Stimulated activated CD4-positive, alpha-beta T cell treated with anti-CD3 and anti-CD28 coated beads, Interleukin-12 subunit alpha, Interleukin-12 subunit beta, amount 100 ng/mL, for 24 hours (primary cell): ENCODE data around the gene WDR91.

Experiments
- DNase-seq, 2 experiments: peaks; one replicate each; pipeline ENCODE4 v3.0.0-alpha.2; 2020; ENCODE audit warnings: low read depth in 2 of 2

Gene WDR91

DNA sequence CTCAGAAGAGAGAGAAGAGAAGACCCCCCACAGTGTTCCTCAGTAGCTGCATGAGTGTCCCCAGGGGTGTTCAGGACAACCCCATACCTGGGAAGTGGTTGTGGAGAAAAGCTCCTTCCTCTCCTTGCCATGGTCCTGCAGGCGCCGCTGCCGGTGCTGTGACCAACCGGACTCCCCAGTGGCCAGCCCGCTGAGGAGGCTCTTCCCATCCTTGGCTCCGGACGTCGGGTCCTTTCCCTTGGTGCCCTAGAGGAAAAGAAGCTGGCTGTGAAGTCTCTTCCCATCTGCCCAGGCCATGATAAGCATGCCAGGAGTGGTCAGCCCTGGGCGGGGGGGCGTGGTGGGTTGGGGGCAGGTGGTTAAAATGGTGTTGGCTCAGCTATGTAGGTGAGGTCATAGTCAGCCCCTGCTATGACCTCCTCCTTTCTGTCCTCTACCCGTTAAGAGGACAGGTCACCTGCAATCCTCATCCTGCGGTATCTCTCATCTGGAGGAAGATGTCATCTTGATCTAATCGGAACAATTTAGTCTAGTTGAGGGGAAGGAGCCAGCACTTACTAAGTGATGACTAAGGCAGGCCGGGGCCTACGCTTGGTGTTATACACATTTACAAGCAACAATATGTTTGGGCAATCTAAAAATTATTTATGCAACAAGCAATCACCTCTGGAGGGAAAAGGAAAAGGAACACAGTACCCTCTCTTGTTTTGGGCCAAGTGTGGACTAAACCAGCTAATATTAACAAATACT, 13.2 kb downstream of the WDR91 start:
- DNase-seq: no peak

DNA sequence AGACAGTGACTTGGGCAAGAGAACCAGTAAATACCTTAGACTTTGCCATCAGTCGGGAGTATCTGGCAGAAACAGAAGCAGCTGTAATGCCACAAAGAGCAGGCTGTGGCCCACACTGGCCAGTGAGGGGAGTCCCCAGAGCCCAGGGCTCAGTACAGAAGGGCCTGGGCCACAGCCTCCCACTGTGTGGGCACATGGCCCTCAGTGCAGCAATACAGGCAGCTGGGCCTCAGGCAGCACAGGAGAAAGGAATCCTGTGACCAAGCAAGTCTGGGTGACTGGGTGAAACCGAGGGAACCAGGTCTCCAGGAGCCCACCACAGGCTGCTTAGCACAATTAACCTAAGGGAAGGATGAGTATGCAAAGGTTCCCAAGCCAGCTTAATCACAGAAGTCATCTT, 14.0 kb downstream of the WDR91 start:
- no peak for DNase-seq

DNA sequence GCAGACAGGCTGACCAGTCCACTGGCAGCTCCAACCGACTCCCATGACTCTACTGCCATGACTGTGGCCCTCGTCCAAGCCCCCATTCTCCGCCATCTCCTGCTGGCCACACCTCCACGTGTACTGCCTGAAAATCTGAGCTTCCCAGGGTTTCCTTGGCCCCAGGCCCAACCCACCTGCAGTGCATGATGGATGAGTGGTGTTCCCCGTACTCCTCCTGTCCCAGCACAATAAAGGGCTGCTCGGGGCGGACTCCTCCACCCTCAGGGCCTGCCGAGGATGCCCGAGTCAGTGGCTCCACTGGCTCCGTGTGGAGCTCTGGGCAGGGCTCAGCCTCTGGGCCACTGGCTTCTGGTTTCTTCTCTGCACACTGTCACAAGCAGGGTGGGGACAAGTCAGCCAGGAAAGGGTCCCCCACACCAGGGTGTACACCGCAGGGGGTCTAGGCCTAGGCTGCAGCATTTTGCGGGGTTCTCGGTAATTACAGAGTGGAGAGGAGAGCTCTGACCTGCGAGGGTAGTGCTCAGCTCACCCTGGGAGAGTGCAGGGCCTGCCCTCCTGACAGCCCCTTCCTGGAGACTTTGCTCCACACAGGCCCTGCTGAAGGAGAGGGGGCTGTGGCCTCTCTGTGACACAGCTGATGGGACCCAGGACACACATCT, 15.2 kb downstream of the WDR91 start:
- no peak for DNase-seq

DNA sequence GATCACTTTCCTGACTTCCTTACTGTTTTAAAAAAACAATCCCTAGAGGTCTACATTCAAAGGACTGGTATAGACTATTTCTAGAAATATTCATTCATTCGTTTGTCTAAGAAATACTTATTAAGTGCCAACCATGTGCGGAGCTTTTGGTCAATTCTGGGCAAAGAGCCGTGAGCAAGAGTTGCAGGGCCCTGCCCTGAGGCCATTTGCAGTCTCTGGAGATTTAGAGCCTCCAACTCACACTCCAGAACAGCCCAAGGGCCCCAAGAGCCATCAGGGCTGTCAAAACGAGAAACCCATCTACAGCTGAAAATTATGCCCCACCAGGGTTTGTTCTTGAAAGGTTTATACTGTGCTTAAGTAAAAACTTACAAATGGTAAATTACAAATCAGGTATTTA, 16.2 kb downstream of the WDR91 start:
- no peak for DNase-seq

DNA sequence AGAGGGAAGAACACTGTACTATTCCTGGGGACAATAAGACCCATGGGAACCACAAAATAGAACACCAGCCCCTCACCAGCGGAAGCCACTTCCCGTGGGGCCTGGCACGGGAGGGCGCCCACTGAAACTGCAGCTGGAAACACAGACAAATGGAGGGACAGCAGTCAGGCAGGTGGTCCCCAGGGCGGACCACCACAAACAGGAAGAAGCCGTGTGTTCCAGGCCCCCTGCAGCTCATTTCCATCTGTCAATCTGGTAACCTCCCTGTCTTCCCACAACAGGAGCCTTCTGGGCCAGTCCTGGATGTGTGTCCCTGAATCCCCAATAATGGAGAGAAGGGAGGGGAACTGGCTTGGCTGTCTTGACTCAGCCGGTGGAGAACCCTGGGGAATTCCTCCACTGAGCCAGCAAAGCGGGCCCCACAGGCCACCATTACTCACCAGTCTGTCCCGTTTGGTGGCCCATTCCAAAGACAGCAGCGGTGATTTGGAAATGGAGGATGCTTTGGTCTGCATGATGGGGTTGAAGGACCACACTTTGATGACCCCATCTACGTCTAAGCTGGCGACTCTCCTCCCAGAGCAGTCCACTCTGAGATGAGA, 16.7 kb downstream of the WDR91 start:
- no peak for DNase-seq

DNA sequence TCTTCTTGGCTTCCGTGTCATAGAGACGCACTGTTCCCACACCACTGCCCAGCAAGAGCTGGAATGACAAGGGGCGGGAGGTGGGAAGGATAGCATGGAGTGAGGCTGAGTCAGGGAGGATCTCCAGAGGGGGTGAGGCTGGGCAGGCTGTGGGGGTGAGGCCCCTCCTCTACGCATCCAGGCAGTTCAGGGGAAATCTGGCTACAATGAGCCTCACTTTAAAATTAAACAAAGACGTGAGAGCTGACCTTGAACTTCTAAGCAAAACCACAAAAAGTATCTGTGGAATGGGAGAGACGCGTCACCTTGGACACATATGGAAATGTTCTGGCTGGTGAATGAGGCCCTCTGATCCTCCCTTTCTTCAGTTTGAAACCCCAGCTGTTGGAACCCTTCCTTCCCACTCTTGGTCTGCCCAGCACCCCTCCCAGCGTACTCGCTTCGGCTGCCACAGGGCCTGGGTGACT, 17.7 kb downstream of the WDR91 start:
- no peak for DNase-seq

DNA sequence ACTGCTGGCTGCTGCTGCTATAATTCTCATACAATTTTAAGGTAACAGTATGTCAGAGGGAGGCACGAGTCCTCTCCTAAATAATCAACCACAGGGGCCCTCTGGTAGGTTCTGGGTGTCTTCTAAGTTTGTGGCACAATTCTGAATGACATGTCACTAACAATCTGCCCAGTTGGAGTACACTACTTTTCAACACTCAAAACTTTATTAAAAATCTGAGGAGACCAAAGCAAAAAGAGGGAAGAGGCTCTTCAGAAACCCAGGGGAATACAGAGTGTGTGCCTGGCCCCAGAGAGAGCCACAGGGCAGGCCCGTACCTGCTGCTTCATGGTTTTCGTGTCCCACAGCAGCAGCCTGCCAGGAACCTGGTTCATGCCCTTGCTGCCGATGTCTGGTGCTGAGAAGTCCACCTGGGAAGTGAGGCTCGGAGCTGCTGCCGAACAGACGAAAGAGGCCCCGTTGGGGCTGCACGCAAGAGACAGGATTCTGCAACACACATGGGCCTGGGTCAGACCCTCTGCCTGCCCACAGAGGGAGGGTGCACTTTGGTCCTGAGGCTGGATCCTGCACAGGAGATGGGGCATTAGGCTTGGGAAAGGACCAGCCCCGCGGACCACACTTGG, 18.3 kb downstream of the WDR91 start:
- DNase-seq: no peak

DNA sequence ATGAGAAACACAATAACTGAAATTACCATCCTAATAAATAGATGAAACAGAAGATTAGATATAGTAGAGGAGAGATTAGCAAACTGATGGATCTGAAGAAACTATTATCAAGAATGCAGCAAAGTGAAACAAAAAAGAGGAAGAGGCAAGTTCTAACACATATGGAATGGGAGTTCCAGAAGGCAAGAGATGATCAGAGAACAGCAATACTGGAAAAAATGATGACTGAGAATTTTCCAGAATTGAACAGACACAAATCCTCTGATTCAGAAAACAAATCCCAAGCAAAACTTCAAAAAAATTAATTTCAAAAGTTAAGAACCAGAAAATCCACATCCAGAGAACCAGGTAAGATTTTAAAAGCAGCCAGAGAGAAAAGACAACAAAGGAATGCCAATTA, 20.6 kb downstream of the WDR91 start:
- no peak for DNase-seq

DNA sequence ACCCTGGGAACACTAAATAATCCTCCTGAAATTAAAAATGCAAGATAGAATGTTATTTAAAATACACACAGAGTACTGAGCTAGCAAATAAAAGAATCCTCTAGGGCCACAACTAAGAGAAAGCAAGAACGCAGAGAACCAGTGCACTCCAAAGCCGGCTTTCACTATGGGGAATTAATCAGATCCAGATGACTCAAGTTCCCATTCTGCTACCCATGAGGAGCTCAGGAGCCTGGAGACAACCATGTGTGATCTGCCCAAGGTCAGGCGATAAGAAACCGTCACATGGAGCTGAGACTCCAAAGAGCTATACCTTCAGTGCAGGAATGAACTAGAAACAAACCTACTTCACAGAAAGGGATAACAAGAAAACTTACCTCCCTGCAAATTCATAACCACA, 21.4 kb downstream of the WDR91 start:
- DNase-seq: no peak

DNA sequence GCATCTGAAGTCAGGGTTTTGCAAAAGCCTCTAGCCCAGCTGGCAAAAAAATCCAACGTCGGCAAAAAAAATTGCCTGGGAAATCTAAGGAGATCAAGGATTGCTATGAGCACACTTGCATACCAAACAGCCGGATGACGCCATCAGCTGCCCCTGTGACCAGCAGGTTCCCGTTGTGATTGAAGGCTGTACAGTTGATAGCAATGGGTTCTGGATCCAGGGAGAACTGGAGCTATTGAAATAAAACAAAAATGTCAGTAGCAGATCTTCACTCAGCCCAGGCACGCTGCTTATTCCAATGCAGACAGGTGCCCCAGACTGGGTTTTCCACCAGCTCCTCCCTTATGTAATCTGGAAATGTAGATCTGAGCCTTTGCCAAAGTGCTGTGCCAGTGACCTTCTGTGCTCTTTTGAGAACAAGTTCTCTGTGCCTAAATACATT, 22.1 kb downstream of the WDR91 start:
- no peak for DNase-seq

DNA sequence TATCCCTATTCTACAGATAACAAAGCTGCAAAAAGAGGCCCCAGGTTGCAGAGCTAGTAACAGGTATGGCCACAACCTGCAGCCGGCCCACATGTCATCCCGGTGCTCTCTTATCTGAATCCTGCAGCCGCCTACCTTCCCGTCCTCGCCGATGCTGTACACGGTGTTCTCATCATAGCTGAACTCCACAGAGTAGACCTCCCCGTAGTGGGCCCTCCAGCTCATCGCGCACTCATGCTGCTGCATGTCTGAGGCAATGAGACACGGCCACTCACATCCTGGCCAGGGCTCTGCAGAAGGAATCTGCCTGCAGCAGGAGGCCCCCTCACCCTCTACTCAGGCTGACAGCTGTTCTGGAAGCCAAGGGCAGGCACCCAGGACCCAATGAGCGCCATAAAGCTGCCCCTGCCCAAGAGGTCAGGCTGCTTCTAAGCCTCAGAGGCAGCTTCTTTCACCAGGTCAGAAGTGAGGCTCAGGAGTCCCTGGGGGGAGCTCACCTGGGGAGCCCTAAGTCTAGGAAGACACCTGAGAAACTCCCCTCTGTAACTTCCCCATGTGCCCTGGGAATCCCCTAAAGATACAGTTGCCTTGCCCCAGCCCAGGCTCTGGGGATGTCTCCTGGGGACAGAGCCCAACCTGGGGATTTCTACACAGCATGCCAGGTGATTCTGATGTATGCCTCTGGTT, 22.9 kb downstream of the WDR91 start:
- no peak for DNase-seq

DNA sequence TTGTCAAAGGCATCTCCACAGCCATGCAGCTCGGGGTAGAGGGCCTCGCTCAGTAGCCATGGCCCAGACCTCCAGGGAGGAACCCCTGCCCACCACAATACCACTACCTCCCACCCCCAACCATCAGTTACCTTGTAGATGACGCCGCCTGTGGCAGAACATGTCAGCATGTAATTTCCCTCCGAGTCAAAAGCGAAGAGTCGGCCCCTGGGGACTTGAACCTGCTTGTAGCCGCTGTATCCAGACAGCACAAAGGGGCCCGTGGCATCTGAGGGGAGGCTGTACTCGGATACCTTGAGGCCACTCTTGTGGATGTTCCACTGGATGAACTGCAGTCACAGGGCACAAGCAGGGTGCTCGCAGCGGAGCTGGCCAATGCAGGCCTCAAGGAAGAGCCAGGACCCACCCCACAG, 24.5 kb downstream of the WDR91 start:
- DNase-seq: no peak

DNA sequence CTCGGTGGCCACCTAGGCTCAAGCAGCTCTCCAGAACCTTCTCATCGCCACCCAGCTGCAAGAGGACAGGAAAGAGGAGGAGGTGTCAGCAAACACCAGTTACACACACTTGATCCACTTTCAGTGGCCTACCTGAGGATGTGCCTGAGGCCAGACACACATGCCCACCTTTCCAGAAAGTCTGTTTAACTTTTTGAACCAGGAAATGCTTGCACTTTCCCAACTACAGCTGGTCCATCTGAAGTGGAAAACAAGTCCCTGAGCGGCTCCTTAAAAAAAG, 25.1 kb downstream of the WDR91 start:
- DNase-seq: no peak

DNA sequence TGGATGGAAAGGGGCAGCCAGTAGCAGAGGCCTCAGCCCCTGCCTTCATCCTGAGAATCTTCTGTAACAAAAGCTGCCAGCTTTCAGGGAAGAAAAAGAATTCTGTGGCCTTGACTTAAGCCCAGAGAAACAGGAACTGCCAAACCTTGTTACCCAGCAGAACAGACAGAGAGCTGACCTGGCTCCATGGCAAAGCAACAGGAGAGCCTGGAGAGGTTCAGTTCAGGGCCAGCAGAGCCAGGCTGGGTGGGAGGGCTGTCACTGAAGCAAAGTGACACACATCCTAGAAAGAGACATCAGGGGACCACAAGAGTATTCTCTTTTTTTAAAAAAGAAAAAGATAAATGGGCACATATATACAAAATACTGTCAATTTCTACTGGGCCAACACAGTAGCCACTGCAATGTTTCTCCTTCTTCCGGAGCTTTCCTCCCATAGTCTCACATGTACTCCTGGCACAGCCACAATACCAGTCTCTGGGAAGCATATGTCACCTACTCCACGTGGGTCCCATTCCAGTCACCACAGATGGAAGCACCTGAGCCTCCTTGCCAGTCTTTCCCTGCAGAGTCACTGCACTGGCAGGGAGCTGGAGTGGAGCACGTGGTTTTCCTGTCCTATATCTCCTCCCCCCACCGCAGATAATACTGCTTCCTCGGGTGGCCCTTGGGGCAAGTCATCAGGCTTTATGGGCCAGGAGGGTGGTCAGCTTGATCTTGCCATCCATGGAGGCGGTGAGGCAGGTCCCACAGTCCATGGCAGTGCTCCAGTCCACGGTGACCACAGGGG, 25.7 kb downstream of the WDR91 start:
- DNase-seq: no peak

DNA sequence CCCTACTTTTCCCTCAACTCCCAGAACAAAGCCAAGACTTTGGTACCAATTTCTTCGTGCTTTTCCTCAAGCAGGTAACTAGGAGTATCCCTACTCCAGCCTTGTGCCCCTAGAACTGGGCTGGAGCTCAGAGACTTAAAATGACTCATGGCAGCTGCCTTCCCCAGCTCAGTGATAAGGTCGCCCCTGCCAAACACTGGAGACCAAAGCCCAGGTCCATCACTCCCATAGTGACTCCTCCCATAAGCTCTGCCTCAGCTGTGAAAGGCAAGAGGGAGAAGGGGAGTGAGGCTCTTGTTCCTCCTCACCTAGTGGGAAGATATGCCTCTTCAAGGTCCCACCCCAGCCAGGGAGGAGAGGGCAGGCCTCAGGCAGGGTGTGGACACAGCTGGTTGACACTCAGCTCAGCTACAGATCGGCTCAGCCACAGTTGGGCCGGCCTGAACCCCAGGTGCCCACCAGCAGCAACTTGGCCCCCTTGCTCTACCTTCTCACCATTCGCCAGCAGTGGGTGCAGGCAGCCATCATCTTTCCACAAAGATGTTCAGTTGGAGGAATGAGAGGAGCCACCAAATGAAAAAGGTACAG, 27.0 kb downstream of the WDR91 start:
- DNase-seq: no peak

DNA sequence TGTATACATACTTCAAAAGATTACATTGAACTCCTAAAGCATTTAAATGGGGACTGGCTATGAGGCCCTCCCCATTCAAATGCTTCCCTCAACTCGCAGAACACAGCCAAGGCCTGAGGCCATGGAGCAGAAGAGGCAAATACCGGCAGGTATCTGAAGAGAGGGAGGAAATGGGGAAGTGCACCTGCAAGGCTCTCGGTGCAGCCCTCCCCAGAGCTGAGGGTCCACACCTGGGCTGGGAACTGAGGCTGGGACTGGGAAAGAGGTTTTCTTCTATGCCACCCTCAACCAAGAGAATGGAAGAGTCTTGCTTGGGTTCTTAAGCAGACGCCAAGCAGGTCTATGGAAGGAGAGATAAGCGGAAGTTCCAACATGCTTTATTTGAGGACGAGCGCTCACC, 27.8 kb downstream of the WDR91 start:
- no peak for DNase-seq

DNA sequence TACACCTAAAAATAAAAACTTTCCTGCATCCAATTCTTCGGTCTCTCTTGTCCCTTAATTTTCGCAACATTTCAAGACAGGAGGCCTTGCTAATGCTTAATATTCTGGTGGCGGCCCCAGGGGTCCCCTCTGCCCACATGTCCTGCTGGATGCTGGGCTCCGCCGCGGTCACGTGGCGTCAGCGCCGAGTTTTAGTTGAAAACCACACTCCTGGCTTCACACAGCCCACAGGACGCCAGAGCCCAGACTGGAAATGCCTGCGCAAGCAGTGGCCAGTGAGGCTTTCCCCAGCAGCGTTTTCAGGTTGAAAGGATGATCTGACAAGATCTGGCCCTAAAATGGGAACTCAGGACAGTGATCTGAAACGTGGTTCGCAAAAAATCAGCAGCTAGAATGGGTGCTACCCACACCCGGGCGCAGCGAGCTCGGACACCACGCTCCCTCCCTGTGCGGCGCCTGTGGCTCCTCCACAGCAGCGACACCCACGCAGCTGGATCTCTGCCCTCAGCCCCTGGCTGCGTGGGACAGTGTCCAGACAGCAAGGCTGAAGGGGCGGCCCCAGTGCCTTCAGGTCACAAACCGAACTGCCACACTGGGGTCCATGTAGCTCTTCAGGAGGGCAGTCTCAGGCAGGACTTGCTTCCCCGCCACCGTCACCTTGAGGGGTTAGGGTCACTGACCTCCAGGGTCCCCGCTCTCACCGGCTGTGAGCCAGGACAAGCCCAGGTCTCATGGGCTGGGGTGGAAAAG, 29.2 kb downstream of the WDR91 start:
- no peak for DNase-seq

DNA sequence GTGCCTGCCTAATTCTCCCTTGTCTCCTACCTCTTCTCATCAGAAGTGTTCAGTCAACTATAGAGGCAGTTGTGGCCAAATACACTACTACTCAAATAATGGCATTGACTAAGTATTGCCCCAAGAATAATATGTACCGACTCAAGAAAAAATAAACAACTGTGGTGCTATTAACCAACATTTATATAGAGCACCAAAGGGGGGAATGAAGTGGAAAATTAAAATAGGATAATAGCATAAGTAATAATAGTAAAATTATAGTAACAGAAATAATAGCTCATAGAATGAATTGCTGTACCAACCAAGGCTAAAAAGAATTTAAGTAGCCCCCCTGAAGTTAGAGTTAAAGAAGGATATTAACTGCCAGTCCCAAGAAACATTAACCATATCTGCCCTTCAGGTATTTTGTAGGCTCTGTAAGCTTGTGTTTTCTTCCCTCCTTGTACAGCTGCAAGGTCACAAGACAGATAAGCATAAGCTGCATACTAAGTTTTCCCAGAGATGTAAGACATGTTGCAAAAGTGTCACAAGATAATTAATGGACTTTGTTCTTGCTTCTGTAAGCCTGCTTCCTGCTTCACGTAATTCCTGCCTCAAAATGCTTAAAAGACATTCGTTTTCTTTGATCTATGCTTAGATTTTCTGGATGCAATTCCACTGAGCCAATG, 29.9 kb downstream of the WDR91 start:
- no peak for DNase-seq

DNA sequence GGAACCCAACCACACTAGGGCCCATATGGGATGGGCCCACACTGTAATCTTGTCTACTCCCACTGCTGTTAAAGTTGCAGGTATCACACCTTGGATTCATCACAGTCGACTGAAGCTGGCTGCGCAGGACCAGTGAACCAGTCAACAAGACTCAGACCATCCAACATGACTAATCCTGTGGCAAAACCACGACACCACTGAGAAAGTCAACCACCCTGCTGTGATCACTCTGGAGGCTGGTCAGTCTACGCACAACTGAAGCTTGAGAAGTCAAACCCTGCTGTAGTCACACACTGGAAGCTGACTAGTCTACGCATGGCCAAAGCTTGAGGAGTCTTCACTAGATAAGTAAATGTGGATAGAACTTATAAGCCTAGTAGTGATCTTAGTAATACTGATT, 31.2 kb downstream of the WDR91 start:
- no peak for DNase-seq
